ENCODE measurements around the gene PPP1R13B. TPM values are rescaled to one million over a fixed set of nuclear protein-coding genes. Genes with fewer than 3 reads are reported as not detected.

PPP1R13B gene
- total and polyA plus RNA-seq, 2 experiments from 2014 or later, result 2.0 to 8.5 TPM

DNA sequence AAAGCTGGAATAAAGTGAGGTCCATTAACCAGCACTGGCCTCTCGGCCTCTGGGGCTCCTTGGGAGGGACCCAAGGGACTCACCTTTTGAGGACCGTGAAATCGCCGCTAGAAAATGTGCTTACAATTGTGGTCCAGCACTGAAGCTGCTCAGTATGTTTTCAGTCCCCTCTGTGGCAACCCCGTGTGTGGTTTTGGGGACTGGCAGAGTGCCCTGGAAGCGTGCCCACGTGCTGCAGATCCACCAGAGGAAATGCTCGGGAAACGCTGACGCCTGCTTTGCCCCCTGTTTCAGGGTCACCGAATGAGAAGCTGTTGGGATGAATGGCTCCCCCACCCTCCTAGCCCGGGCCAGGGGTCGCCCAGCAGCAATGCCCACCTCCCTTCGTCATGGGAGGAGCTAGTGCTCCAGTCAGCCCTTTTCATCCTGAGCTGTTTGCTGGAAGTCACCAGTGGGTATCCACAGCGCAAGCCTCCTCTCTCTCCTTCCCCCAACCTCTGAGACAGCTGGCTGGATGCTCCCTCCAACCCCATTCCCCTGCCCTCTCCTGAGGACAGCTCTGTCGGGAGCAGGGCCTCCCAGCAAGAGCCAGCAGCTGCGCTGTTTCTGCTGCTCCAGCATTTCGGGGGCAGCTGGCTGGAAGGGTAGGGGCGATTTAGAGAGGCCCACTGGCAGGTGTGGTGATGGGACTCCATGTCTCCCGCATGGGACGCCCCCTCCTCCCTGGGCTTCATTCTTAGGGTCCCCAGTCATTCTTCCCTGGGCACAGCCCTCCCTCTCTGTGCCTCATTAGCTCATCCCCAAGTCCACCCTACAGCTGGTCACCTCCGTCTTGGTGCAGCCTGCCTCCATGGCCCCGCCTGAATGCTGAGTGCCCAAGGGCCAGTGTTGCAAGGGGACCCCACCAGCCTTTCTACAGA is 33.2 kb upstream of the PPP1R13B start:
- Histone ChIP-seq H3K9me2 (ENCODE audit: insufficient read depth) (no peaks in the 10 kb centered on the region), H3K27ac (ENCODE audit: low read depth) (no peak overlapping the region), H3K4me2 (peak overlapping the region; percentile 66), H3K27me3 (ENCODE audit: insufficient read depth) (no peaks in the 10 kb centered on the region), H3K4me1 (ENCODE audit: insufficient read depth) (peaks cover 8% of the 10 kb centered on the region), H4K20me1 (replicated peaks; ENCODE audit: insufficient read depth) (no peaks in the 10 kb centered on the region), H3K4me3 (no peak overlapping the region), H3F3A (replicated peaks; ENCODE audit: low read depth) (no peaks in the 10 kb centered on the region), H3K79me2 (replicated peaks; ENCODE audit: insufficient read depth) (no peaks in the 10 kb centered on the region), H2AFZ (peak overlapping the region; percentile 90), H3K36me3 (ENCODE audit: insufficient read depth) (no peaks in the 10 kb centered on the region)
- Mint-ChIP-seq H3K4me1 (peaks cover 17% of the 10 kb centered on the region), H3K36me3 (ENCODE audit: low read depth) (no peaks in the 10 kb centered on the region), H3K9me3 (no peaks in the 10 kb centered on the region), H3K27me3 (ENCODE audit: insufficient read depth, low read depth, poor library complexity) (peaks cover 16% of the 10 kb centered on the region), H3K27ac (no peak overlapping the region), H3K4me3 (no peak overlapping the region)
- TF ChIP-seq CREB1 (CRISPR knock-in tag; IDR thresholded peaks at IDR 0.05; ENCODE audit: low read depth) (no peak), STAT1 (IDR thresholded peaks at IDR 0.05; ENCODE audit: unreplicated experiment) (no peak), REST (IDR thresholded peaks at IDR 0.05; ENCODE audit: unreplicated experiment) (no peak)
- TF ChIP-seq, protein P1, sequence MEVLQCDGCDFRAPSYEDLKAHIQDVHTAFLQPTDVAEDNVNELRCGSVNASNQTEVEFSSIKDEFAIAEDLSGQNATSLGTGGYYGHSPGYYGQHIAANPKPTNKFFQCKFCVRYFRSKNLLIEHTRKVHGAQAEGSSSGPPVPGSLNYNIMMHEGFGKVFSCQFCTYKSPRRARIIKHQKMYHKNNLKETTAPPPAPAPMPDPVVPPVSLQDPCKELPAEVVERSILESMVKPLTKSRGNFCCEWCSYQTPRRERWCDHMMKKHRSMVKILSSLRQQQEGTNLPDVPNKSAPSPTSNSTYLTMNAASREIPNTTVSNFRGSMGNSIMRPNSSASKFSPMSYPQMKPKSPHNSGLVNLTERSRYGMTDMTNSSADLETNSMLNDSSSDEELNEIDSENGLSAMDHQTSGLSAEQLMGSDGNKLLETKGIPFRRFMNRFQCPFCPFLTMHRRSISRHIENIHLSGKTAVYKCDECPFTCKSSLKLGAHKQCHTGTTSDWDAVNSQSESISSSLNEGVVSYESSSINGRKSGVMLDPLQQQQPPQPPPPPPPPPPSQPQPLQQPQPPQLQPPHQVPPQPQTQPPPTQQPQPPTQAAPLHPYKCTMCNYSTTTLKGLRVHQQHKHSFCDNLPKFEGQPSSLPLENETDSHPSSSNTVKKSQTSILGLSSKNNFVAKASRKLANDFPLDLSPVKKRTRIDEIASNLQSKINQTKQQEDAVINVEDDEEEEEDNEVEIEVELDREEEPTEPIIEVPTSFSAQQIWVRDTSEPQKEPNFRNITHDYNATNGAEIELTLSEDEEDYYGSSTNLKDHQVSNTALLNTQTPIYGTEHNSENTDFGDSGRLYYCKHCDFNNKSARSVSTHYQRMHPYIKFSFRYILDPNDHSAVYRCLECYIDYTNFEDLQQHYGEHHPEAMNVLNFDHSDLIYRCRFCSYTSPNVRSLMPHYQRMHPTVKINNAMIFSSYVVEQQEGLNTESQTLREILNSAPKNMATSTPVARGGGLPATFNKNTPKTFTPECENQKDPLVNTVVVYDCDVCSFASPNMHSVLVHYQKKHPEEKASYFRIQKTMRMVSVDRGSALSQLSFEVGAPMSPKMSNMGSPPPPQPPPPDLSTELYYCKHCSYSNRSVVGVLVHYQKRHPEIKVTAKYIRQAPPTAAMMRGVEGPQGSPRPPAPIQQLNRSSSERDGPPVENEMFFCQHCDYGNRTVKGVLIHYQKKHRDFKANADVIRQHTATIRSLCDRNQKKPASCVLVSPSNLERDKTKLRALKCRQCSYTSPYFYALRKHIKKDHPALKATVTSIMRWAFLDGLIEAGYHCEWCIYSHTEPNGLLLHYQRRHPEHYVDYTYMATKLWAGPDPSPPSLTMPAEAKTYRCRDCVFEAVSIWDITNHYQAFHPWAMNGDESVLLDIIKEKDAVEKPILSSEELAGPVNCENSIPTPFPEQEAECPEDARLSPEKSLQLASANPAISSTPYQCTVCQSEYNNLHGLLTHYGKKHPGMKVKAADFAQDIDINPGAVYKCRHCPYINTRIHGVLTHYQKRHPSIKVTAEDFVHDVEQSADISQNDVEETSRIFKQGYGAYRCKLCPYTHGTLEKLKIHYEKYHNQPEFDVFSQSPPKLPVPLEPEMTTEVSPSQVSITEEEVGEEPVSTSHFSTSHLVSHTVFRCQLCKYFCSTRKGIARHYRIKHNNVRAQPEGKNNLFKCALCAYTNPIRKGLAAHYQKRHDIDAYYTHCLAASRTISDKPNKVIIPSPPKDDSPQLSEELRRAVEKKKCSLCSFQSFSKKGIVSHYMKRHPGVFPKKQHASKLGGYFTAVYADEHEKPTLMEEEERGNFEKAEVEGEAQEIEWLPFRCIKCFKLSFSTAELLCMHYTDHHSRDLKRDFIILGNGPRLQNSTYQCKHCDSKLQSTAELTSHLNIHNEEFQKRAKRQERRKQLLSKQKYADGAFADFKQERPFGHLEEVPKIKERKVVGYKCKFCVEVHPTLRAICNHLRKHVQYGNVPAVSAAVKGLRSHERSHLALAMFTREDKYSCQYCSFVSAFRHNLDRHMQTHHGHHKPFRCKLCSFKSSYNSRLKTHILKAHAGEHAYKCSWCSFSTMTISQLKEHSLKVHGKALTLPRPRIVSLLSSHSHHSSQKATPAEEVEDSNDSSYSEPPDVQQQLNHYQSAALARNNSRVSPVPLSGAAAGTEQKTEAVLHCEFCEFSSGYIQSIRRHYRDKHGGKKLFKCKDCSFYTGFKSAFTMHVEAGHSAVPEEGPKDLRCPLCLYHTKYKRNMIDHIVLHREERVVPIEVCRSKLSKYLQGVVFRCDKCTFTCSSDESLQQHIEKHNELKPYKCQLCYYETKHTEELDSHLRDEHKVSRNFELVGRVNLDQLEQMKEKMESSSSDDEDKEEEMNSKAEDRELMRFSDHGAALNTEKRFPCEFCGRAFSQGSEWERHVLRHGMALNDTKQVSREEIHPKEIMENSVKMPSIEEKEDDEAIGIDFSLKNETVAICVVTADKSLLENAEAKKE (CRISPR knock-in tag; IDR thresholded peaks at IDR 0.05), result no peak
- DNase-seq (ENCODE audit: low spot score) (no peak), ATAC-seq (peak; percentile 19)

Measured in GM23338 (cell line).